ENCODE measurements around the gene ASL.
"Not testable (repeated sequence)": the region's sequence is repeated elsewhere in the genome, so short reads cannot be mapped to it uniquely, and the experiment has no call there.

ASL gene

DNA sequence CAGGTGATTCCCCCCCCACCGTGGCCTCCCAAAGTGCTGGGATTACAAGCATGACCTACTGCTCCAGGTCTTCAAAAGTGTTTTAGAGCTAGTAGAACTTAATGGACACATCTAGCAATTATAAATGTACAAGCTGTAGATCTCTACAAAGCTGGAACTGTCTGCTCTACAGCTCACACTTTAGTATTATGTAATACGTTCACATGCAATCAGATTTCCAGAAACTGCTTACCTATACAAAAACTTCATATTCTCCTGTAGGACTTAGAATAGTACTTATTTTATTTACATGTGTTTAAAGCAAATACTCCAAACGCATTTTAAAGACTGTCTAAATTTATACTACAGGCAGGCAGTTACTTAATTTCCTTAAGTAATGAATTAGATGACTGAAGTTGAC is 39.2 kb upstream of the ASL start:
- H3K9me3 ChIP-seq (replicated peaks; ENCODE audit: insufficient read depth, low read length): no peaks in the 10 kb centered on the region
- no peaks in the 10 kb centered on the region for H3K9me2 ChIP-seq (replicated peaks; ENCODE audit: insufficient read depth, low read length)
- no peaks in the 10 kb centered on the region for H3K27me3 ChIP-seq (replicated peaks; ENCODE audit: insufficient read depth, low read length)
- H3K4me2 ChIP-seq (ENCODE audit: low read depth, low read length): no peak overlapping the region
- H3K4me3 ChIP-seq (ENCODE audit: low read length): no peak overlapping the region
- no peaks in the 10 kb centered on the region for H3F3A ChIP-seq (ENCODE audit: insufficient read depth, low read length)
- no peak overlapping the region for H3K9ac ChIP-seq (ENCODE audit: low read length)
- H3K36me3 ChIP-seq (replicated peaks; ENCODE audit: insufficient read depth, low read length): no peaks in the 10 kb centered on the region
- H3K4me1 ChIP-seq (ENCODE audit: low read length): no peaks in the 10 kb centered on the region
- TF ChIP-seq EZH2phosphoT487 (IDR thresholded peaks at IDR 0.05; ENCODE audit: low read length): no peak
- TF ChIP-seq EZH2 (optimal IDR thresholded peaks at IDR 0.05; ENCODE audit: low read depth, low read length): no peak
- no peak for DNase-seq
- H2AFZ ChIP-seq (ENCODE audit: low read length): no peak overlapping the region
- no peaks in the 10 kb centered on the region for H4K20me1 ChIP-seq (ENCODE audit: insufficient read depth, low read length)
- H3K27ac ChIP-seq (ENCODE audit: low read length): no peak overlapping the region
- H3K79me2 ChIP-seq (ENCODE audit: low read length): no peaks in the 10 kb centered on the region

DNA sequence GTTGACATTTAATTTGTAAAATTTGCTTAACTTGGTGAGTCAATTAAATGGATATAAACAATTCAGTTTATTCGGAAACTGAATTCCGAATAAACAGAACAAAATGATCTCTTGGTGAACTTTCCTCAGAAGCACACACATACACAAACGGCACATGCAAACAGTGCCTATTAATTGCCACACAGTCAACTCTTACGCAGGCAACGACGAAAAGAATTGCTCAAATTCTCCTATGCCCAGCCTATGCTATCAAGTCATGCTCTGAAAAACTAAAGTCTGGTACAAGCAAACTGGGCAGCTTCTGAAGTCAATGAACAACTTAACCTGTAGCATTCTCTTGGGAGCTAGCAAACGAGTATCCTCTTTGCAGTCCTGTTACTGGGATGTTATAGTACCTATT is 38.8 kb upstream of the ASL start:
- H3F3A ChIP-seq (ENCODE audit: insufficient read depth, low read length): no peaks in the 10 kb centered on the region
- H3K79me2 ChIP-seq (ENCODE audit: low read length): no peaks in the 10 kb centered on the region
- H3K4me2 ChIP-seq (ENCODE audit: low read depth, low read length): no peak overlapping the region
- H2AFZ ChIP-seq (ENCODE audit: low read length): no peak overlapping the region
- H3K27me3 ChIP-seq (replicated peaks; ENCODE audit: insufficient read depth, low read length): no peaks in the 10 kb centered on the region
- no peak for DNase-seq
- no peaks in the 10 kb centered on the region for H4K20me1 ChIP-seq (ENCODE audit: insufficient read depth, low read length)
- H3K9me3 ChIP-seq (replicated peaks; ENCODE audit: insufficient read depth, low read length): no peaks in the 10 kb centered on the region
- no peak overlapping the region for H3K27ac ChIP-seq (ENCODE audit: low read length)
- TF ChIP-seq, protein P1, sequence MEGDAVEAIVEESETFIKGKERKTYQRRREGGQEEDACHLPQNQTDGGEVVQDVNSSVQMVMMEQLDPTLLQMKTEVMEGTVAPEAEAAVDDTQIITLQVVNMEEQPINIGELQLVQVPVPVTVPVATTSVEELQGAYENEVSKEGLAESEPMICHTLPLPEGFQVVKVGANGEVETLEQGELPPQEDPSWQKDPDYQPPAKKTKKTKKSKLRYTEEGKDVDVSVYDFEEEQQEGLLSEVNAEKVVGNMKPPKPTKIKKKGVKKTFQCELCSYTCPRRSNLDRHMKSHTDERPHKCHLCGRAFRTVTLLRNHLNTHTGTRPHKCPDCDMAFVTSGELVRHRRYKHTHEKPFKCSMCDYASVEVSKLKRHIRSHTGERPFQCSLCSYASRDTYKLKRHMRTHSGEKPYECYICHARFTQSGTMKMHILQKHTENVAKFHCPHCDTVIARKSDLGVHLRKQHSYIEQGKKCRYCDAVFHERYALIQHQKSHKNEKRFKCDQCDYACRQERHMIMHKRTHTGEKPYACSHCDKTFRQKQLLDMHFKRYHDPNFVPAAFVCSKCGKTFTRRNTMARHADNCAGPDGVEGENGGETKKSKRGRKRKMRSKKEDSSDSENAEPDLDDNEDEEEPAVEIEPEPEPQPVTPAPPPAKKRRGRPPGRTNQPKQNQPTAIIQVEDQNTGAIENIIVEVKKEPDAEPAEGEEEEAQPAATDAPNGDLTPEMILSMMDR (IDR thresholded peaks at IDR 0.05; ENCODE audit: low read length): no peak
- no peak for TF ChIP-seq EZH2phosphoT487 (IDR thresholded peaks at IDR 0.05; ENCODE audit: low read length)
- TF ChIP-seq EZH2 (optimal IDR thresholded peaks at IDR 0.05; ENCODE audit: low read depth, low read length): no peak
- H3K9me2 ChIP-seq (replicated peaks; ENCODE audit: insufficient read depth, low read length): no peaks in the 10 kb centered on the region
- no peaks in the 10 kb centered on the region for H3K36me3 ChIP-seq (replicated peaks; ENCODE audit: insufficient read depth, low read length)
- no peak overlapping the region for H3K4me3 ChIP-seq (ENCODE audit: low read length)
- no peaks in the 10 kb centered on the region for H3K4me1 ChIP-seq (ENCODE audit: low read length)
- no peak overlapping the region for H3K9ac ChIP-seq (ENCODE audit: low read length)

DNA sequence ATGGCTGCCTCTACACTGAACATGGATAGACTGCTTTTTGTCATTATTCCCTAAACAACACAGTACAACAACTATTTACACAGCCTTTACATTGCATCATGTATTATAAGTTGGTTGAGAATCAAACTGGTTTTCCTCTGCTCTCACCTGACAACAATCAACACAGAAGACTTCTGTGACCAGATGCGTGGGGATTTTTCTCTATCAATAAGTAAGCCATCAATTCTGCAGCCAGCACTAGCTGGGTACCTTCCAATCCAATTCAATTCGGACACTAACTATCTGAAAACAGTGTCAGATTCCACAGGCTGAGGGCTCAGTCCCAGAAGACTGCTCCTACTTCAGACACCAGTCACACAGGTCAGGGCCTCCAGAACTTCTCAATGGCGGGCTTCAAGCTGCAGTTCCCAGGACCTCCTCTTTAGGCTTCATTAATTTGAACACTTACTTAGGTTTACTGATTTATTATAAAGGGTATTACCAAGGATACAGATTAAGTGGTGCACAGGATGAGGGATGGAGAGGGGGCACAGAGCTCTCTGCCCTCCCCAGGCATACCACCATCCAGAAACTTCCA is 36.4 kb upstream of the ASL start:
- no peaks in the 10 kb centered on the region for H3F3A ChIP-seq (ENCODE audit: insufficient read depth, low read length)
- H3K9ac ChIP-seq (ENCODE audit: low read length): no peak overlapping the region
- H3K4me1 ChIP-seq (ENCODE audit: low read length): no peaks in the 10 kb centered on the region
- no peaks in the 10 kb centered on the region for H3K27me3 ChIP-seq (replicated peaks; ENCODE audit: insufficient read depth, low read length)
- no peak for DNase-seq
- H2AFZ ChIP-seq (ENCODE audit: low read length): no peak overlapping the region
- H3K9me2 ChIP-seq (replicated peaks; ENCODE audit: insufficient read depth, low read length): no peaks in the 10 kb centered on the region
- no peaks in the 10 kb centered on the region for H3K79me2 ChIP-seq (ENCODE audit: low read length)
- H3K4me3 ChIP-seq (ENCODE audit: low read length): no peak overlapping the region
- H3K27ac ChIP-seq (ENCODE audit: low read length): no peak overlapping the region
- H3K36me3 ChIP-seq (replicated peaks; ENCODE audit: insufficient read depth, low read length): no peaks in the 10 kb centered on the region
- H3K4me2 ChIP-seq (ENCODE audit: low read depth, low read length): no peak overlapping the region
- no peak for TF ChIP-seq EZH2 (optimal IDR thresholded peaks at IDR 0.05; ENCODE audit: low read depth, low read length)
- TF ChIP-seq EZH2phosphoT487 (IDR thresholded peaks at IDR 0.05; ENCODE audit: low read length): no peak
- TF ChIP-seq, protein P1 (IDR thresholded peaks at IDR 0.05; ENCODE audit: low read length): no peak
- H3K9me3 ChIP-seq (replicated peaks; ENCODE audit: insufficient read depth, low read length): no peaks in the 10 kb centered on the region
- no peaks in the 10 kb centered on the region for H4K20me1 ChIP-seq (ENCODE audit: insufficient read depth, low read length)

DNA sequence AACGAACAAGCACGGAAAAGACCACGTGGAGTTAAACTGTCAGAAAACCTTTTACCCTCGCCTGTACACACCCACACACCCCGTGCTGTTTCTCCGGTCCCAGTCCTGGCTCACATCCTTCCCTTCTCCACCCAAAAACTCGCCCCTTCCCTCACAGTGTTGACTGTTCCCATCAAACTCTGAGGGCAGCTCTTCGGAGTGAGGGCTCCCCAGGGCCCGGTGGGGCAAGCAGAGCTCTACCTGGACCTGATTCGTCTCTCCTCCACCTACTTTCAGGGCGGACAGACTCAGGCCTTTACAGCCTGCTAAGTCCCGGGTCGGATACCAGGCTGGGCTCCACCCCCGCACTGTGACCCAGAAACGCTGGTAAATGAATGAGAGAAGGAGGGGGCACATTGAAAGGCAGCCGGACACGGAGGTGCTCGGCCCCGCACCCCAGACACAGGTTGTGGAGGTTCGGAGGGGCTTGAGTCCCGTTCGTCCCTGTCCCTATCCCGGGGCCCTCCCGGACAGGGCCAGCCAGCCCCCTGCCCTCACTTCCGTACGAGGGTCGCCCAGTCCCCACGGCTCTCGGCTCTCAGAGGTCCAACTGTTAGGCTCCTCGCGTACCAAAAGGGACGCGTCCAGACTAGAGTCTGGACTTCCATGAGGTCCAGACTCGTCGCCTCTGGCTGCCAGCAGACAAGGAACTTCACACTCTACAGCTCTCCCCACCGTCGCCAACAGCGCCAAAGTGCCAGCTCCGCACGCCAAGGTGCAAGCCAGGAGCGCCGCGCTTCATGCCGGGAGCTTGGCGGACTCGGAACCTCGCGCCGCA is 31.7 kb upstream of the ASL start:
- H3K4me1 ChIP-seq (ENCODE audit: low read length): no peaks in the 10 kb centered on the region
- H3K9me2 ChIP-seq (replicated peaks; ENCODE audit: insufficient read depth, low read length): no peaks in the 10 kb centered on the region
- no peaks in the 10 kb centered on the region for H3K79me2 ChIP-seq (ENCODE audit: low read length)
- H3K9me3 ChIP-seq (replicated peaks; ENCODE audit: insufficient read depth, low read length): no peaks in the 10 kb centered on the region
- TF ChIP-seq EZH2phosphoT487 (IDR thresholded peaks at IDR 0.05; ENCODE audit: low read length) (no peak), EZH2 (optimal IDR thresholded peaks at IDR 0.05; ENCODE audit: low read depth, low read length) (no peak)
- TF ChIP-seq, protein P1 (IDR thresholded peaks at IDR 0.05; ENCODE audit: low read length): no peak
- no peaks in the 10 kb centered on the region for H3K27me3 ChIP-seq (replicated peaks; ENCODE audit: insufficient read depth, low read length)
- H3F3A ChIP-seq (ENCODE audit: insufficient read depth, low read length): no peaks in the 10 kb centered on the region
- H3K27ac ChIP-seq (ENCODE audit: low read length): no peak overlapping the region
- no peak overlapping the region for H3K9ac ChIP-seq (ENCODE audit: low read length)
- no peak overlapping the region for H3K4me3 ChIP-seq (ENCODE audit: low read length)
- H4K20me1 ChIP-seq (ENCODE audit: insufficient read depth, low read length): no peaks in the 10 kb centered on the region
- H2AFZ ChIP-seq (ENCODE audit: low read length): no peak overlapping the region
- DNase-seq: no peak
- no peaks in the 10 kb centered on the region for H3K36me3 ChIP-seq (replicated peaks; ENCODE audit: insufficient read depth, low read length)
- H3K4me2 ChIP-seq (ENCODE audit: low read depth, low read length): no peak overlapping the region

DNA sequence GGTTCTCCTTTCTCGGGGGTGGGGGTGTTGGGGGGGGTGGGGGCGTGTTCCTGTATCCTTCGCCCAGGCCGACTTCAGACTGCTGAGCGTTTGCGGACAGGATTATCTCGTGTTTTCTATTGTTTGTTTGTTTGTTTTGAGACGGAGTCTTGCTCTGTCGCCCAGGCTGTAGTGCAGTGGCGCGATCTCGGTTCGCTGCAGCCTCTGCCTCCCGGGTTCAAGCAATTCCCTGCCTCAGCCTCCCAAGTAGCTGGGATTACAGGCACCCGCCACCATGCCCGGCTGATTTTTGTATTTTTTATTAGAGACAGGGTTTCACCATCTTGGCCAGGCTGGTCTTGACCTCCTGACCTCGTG is 31.1 kb upstream of the ASL start:
- H3K4me2 ChIP-seq (ENCODE audit: low read depth, low read length); H3K9me2 ChIP-seq (replicated peaks; ENCODE audit: insufficient read depth, low read length): not testable (repeated sequence)

More for the DNA sequence above, 31.1 kb upstream of the ASL start:
- not testable (repeated sequence) for H3K36me3 ChIP-seq (replicated peaks; ENCODE audit: insufficient read depth, low read length); H4K20me1 ChIP-seq (ENCODE audit: insufficient read depth, low read length); H3K4me3 ChIP-seq (ENCODE audit: low read length); H2AFZ ChIP-seq (ENCODE audit: low read length); H3F3A ChIP-seq (ENCODE audit: insufficient read depth, low read length); H3K27ac ChIP-seq (ENCODE audit: low read length); H3K27me3 ChIP-seq (replicated peaks; ENCODE audit: insufficient read depth, low read length); H3K79me2 ChIP-seq (ENCODE audit: low read length); DNase-seq; H3K9me3 ChIP-seq (replicated peaks; ENCODE audit: insufficient read depth, low read length); H3K9ac ChIP-seq (ENCODE audit: low read length); H3K4me1 ChIP-seq (ENCODE audit: low read length)
